DMS 273 (cell line): Measurements from ENCODE around the gene PDGFC.

Experiments used
- DNase-seq: peaks from one replicate; lab custom pipeline; 2025; ENCODE audit not compliant: unreplicated experiment; lab: John Stamatoyannopoulos, UW

PDGFC gene, protein sequence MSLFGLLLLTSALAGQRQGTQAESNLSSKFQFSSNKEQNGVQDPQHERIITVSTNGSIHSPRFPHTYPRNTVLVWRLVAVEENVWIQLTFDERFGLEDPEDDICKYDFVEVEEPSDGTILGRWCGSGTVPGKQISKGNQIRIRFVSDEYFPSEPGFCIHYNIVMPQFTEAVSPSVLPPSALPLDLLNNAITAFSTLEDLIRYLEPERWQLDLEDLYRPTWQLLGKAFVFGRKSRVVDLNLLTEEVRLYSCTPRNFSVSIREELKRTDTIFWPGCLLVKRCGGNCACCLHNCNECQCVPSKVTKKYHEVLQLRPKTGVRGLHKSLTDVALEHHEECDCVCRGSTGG

DNA sequence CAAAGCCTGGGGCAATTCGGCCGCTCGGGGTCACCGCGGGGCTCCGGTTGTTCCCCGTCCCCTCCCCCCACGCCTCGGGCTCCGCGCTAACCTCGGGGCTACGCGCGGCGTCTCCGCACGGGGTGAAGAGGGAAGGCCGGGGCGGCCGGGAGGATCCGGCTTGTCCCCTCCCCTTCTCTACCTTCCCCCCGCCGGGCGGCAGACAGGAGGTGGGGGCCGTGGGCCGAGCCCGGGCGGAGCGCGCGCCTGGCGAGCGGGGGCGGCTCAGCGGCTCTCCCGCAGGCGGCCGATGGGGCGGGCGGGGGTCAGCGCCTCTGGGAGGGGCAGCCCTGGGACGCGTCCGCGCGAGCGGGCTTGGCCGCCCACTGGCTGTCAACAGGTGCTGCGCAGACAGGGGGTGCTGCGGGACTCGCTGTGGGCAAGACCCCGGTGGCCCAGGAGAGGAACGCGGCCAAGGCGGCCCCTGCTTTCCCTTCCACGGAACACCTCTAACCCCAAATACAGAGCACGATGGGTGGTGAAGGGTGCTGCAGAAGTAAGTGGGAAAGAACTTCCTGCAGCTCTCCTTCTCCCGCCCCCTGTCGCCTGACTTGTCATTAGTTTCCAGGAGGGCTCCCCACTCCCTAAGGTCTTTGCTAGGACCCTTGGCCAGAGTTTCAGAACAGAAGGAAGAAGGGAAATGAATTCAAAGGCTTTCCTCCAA is at the start of gene PDGFC:
Gene PDGFC (minus strand): TSS at position 124 of the 703 bp plus-strand sequence. CDS start 896 bp downstream, outside the sequence.
- peak; percentile 81 for DNase-seq

- DNase-seq: no peak
These were observed 49.3 kb upstream of the PDGFC start for GRCh38 chr4:157020882-157021281.

DNA sequence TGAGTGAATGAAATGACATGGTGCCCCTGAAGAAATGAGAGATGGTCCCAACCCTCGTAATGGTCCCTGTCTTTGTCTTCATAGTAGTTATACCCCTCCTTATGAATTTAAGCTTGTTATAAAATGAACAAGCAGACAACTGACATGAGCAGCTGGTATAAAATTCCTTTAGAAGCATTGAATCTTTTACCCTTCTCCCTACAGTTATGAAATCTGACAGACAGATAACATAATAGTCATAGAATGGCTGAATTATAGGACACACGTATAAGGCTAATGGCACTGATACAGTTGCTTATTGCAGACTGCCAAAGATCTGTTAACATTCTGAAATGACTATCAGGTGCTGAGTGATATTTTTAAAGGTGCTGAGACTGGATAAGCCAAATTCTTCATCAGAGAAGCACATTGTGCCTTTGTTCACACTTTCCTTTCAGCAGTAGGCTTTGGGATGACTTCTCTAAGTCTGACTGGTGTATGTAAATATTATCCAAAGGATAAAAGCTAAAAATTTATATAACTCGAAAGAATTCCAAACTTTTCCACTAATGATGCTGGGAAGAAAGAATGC is 47.4 kb upstream of the PDGFC start:
- no peak for DNase-seq

DNA sequence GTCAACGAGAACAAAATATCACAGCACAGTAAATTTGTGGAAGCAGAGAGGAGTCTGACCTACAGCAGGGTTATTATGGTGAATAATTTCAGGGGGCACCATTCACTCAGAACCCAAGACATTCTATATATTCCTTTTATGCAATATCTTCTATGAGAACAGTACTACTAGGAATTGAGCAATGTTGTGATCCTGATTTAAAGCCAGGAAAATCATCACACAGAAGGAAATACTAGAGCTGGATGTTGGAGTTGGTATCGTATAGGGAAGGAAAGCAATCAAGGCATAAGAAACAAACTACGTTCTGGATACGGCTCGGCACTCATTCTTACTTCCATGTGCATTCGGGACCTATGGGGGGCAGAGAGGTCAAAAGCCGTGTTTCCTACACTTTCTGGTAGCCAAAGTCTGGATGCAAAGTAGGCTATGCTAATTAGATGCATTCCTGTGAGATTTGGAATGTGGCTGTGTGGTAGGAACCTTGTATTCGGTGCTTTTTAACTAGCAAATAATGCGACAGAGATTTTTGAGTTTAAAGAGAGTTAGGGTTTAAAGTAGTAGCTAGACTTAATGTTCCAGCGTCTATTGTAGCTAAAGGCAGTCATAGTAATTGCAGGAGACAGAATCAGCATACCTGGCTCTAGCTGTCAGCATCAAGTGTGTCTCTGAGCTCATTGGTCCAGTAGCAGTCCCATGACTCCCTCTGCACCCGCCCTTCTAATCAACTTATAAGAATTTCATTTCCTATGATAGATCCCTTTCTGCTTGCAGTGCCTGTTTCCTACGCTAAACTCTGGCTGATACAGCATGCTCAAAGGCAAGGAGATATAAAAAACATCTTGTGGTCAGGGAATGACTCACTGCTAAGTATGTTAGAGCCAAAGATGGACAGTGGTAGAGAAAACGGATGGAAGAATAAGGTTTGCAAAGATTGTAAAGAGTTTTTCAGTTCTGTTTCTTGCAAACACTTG is 43.3 kb upstream of the PDGFC start:
- no peak for DNase-seq

- DNase-seq: no peak
These were observed 42.1 kb upstream of the PDGFC start for GRCh38 chr4:157013656-157014055.

DNA sequence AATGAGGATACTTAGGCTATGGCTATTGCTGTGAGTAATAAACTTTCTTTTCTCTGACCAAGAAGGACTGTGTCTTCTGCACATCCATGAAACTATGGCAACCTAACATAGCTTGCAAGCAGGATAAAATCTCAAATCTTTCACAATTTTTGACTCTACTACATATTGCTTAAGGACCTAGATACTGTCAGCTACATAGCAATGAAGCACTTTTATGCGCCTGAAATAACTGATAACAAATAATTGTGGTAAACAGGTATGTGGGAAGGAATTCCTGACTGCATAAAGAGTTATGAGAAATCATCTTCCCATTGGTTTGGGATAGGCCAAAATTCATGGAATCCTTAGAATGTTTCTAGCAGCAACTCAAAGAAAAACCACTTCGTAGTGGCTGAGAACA is 41.2 kb upstream of the PDGFC start:
- DNase-seq: no peak

GRCh38 chr4:157012296-157012695 is 40.7 kb upstream of the PDGFC start:
- DNase-seq: no peak

DNA sequence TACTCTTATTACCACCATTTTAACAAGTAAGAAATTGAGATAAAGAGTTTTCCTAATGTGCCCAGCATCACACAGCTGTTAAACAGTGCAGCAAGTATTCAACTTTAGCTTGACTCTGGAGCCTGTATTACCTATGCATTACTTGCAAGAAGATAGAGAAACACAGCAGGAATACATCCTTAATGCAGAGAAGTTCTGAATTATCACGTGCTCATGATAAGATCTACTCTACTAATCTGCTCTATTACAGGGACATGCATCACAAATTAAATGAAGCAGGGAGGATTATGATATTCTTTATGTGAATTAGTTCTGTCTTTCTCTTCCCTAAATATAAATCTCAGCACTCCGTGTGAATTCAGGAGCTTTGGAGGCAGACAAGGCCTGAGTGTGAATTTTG is 39.0 kb upstream of the PDGFC start:
- DNase-seq: no peak

GRCh38 chr4:157005831-157006230 is 34.2 kb upstream of the PDGFC start:
- DNase-seq: no peak

DNA sequence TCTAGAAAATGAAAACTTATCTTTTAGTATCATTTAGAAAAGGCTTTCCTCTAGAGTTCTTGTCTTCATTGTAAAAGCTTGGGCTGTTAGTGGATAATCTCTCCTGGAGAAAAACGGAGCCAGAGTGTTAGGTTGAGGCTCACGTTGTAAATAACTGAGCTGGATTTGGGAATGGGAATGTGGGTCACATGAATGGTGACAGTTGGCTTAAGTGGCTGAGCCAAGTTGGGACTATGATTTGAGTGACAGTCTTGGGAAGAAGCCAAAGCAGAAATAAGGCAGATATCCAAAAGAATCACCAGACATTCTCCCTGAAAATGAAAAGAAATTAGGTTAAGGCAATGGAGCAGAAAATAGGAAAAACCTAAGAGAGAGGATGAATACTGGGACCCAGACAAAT is 33.6 kb upstream of the PDGFC start:
- DNase-seq: peak; percentile 14

DNA sequence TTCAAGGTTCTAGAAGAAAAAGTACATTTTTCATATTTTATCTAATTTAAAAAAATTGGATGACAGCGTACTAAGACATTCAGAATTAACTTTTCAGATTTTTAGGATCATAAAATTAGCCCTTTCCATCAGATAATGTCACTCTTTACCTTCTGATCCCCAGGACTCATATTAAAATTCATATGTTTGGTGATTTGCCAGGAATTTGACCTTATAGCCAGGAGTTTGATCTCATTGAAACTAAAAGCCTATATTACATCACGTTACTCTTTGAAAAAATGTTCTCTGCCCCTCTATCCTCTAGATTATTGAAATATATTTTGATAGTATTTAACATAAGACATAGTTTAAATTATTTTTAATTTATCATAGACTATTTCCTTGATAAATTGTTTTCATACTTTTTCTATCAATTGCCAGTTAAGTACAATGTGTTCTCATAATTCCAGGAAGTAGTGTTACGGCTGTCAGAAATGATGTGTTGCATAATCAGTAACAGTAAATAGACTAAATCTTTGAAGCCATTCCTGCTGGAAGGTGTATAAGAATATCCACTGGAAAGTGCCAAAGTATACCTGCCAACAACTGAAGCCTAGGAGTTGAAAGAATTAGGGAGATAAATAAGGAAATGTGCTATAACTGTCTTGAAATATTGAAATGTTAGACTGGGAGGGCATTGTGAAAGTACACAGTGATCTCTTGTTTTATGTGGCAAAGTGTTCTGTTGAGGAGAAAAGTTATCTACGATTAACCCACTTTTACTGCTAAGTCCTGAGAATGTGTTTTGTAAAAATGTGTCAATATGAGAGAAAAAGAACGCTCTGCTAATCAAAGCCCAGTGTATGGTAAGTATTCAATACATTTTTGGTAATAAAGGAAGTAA is 32.9 kb upstream of the PDGFC start:
- no peak for DNase-seq

DNA sequence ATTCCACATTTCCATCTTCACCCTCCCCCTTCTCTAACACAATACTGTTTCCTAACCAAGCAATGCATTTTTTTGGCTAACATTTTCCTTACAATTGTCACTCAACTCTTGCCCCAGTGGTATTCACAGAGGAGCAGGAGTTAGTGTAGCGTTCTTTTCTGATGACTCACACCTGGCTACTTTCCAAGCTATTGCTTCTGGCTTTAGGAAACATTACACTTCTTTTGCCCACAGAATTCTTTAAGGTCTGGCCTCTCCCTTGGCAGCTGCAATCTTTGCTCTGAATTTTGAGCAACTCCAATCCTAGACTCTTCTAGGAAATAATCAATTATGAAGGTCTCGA is 27.5 kb upstream of the PDGFC start:
- DNase-seq: peak; percentile 88

- DNase-seq: no peak
These were observed 27.0 kb upstream of the PDGFC start for GRCh38 chr4:156998500-156999174.

GRCh38 chr4:156992943-156993342 is 21.3 kb upstream of the PDGFC start:
- DNase-seq: no peak

DNA sequence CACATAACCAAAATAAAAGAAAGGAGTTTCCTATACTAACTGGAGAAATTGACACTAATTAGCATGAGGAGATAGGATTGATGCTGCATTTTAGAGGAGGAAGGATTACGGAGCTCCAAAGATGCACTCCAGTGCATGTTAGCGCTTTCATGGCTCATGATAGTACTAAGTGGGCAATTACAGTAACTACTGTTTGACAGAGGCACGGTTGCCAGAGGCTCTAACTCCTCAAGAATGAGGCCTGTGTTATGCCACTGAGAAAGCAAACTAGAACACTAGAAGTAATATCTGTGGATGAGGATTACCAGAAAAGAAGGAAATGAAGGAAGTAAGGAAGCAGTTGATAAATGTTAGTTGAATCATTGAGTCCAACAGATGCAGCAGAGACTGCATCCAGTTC is 19.6 kb upstream of the PDGFC start:
- no peak for DNase-seq

DNA sequence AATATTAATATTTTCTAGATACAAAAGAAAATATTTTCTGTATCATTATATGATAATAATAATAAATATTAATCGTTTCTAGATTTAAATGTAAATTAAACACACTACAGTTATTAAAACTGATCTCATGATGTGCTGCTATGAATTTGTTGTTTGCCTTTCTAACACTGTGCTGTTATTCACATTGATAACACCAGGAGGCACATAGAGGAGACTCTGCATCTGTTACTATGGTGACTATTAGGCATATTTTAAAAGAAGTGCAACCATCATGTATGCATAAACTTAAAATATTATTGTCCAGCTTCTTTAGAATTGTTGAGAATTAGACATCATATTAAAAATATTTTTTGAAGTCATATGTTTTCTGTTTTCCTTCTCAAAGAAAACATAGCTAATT is 11.8 kb upstream of the PDGFC start:
- DNase-seq: peak; percentile 54

- peak; percentile 35 for DNase-seq
These were observed 9.7 kb upstream of the PDGFC start for GRCh38 chr4:156981262-156981769.

DNA sequence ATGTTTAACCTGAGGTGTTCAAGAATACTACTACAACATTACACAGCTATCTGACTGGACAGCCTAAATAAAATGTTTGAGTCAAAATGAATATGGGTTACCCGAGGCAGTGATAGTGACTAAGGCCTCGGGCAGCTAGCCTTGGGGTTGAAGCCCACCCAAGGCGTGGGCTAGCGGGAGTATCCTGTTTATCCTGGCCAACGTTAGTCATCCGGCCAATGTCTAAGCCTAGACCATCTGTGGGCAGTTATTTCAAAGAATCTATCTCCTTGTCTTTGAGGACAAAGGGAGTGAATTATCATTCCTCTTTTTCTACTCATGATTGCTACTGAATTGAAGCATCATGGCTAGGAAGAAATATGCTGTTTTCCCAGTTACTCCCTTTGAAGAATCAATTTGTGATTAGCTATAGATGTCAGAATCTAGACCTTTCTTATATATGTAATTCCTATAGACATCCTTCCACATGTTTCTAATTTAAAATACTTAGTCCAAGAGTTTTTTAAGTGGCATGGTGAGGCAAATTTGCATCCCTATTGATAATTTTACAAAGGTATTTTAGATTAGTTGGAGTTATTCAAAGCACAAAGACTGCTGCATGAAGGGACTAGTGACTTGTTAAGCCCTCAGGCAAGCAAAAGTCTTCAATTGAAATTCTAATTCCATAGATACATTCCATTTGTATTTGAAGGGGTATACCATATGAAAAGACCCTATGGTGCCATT is 6.0 kb upstream of the PDGFC start:
- DNase-seq: no peak

- peak; percentile 23 for DNase-seq
These were observed 4.5 kb upstream of the PDGFC start for GRCh38 chr4:156976147-156976546.
